ENCODE data around the gene CLDN9. TPM values are rescaled to one million over a fixed set of nuclear protein-coding genes. Genes with fewer than 3 reads are reported as not detected.

CLDN9 gene
- total RNA-seq, 1 donor from 2014 or later = not detected

DNA sequence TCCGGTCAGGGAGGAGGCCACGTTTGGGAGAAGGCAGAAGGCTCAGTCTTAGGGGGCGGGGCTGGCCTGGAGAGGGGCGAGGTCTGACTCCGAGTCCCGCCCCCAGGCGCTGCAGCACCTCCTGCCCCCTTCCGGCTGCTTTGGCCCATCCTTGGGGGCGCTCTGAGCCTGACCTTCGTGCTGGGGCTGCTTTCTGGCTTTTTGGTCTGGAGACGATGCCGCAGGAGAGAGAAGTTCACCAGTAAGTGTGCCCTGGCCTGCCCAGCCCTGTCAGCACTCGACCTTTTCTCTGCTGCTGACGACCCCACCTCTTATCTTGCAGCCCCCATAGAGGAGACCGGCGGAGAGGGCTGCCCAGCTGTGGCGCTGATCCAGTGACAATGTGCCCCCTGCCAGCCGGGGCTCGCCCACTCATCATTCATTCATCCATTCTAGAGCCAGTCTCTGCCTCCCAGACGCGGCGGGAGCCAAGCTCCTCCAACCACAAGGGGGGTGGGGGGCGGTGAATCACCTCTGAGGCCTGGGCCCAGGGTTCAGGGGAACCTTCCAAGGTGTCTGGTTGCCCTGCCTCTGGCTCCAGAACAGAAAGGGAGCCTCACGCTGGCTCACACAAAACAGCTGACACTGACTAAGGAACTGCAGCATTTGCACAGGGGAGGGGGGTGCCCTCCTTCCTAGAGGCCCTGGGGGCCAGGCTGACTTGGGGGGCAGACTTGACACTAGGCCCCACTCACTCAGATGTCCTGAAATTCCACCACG is 8.9 kb downstream of the CLDN9 start:
- Mint-ChIP-seq H3K27me3 (ENCODE audit: low read depth) (peaks cover 44% of the 10 kb centered on the region), H3K9me3 (no peaks in the 10 kb centered on the region), H3K27ac (ENCODE audit: unreplicated experiment) (peak overlapping the region; percentile 72), H3K36me3 (ENCODE audit: low read depth) (peaks cover 2% of the 10 kb centered on the region), H3K4me3 (peak overlapping the region; percentile 96), H3K4me1 (peaks cover 41% of the 10 kb centered on the region)
- peak; percentile 79 for DNase-seq (ENCODE audit: low read depth, low spot score)
- TF ChIP-seq, protein P1, sequence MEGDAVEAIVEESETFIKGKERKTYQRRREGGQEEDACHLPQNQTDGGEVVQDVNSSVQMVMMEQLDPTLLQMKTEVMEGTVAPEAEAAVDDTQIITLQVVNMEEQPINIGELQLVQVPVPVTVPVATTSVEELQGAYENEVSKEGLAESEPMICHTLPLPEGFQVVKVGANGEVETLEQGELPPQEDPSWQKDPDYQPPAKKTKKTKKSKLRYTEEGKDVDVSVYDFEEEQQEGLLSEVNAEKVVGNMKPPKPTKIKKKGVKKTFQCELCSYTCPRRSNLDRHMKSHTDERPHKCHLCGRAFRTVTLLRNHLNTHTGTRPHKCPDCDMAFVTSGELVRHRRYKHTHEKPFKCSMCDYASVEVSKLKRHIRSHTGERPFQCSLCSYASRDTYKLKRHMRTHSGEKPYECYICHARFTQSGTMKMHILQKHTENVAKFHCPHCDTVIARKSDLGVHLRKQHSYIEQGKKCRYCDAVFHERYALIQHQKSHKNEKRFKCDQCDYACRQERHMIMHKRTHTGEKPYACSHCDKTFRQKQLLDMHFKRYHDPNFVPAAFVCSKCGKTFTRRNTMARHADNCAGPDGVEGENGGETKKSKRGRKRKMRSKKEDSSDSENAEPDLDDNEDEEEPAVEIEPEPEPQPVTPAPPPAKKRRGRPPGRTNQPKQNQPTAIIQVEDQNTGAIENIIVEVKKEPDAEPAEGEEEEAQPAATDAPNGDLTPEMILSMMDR (conservative IDR thresholded peaks at IDR 0.05) = peak; percentile 44

DNA sequence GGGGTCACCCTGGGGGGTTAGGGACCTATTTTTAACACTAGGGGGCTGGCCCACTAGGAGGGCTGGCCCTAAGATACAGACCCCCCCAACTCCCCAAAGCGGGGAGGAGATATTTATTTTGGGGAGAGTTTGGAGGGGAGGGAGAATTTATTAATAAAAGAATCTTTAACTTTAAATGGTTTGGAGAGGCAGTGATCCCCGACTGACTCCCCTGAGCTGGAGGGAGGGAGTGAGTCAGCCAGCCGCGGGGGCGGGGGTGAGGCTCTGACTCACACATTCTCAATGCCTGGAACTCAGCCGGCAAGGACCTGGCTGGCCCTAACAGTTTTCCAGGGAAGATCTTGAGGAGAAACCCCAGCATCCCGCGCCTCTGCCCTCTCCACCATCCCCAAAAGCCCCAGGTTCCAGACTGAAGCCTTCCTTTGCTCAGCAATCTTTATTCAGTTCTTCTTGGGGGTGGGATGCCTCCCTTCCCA is 9.5 kb downstream of the CLDN9 start:
- H3K9me3 Mint-ChIP-seq = no peaks in the 10 kb centered on the region
- TF ChIP-seq, protein P1 (conservative IDR thresholded peaks at IDR 0.05) = no peak
- no peak for DNase-seq (ENCODE audit: low read depth, low spot score)
- peaks cover 2% of the 10 kb centered on the region for H3K36me3 Mint-ChIP-seq (ENCODE audit: low read depth)
- H3K4me3 Mint-ChIP-seq = peak overlapping the region; percentile 96
- H3K27ac Mint-ChIP-seq (ENCODE audit: unreplicated experiment) = peak overlapping the region; percentile 27
- peaks cover 38% of the 10 kb centered on the region for H3K27me3 Mint-ChIP-seq (ENCODE audit: low read depth)
- peaks cover 41% of the 10 kb centered on the region for H3K4me1 Mint-ChIP-seq

DNA sequence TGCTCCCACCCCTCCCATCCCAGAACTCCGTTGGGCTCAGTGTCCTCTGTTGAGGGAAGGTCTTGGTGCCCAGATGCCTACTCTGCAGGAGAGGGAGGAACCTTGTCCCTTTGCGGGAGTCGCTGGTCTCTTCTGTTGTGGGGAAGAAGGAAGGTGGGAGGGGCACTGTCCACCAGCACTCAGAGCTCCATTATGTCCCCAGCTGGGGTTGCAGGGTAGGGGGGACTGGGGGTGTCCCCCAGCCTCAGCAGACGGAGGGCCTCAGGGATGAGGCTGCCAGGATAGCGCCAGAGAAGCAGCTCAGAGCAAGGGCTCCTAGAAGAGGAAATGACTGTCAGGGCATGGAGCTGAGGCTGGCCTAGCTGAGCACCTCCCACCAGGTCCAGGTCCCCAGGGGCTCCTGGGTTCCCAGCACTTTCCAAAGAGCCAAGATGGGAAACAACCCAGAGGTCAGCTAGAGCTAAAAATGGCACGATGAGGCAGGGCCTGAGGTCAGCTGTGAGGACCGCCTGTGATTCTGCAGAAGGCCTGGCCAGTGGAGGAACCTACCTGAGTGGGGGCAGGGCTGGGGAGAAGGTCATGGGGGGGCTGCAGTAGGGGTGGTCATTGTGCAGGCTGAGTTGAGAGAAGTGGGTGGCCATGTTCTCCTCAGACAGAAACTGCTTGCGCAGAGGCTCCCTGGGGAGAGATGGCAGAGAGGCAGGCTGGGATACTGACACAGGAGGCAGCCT is 10.1 kb downstream of the CLDN9 start:
- H3K4me3 Mint-ChIP-seq = peak overlapping the region; percentile 96
- H3K36me3 Mint-ChIP-seq (ENCODE audit: low read depth) = peaks cover 2% of the 10 kb centered on the region
- DNase-seq (ENCODE audit: low read depth, low spot score) = no peak
- peak overlapping the region; percentile 50 for H3K27ac Mint-ChIP-seq (ENCODE audit: unreplicated experiment)
- peaks cover 41% of the 10 kb centered on the region for H3K4me1 Mint-ChIP-seq
- peaks cover 35% of the 10 kb centered on the region for H3K27me3 Mint-ChIP-seq (ENCODE audit: low read depth)
- H3K9me3 Mint-ChIP-seq = no peaks in the 10 kb centered on the region
- TF ChIP-seq, protein P1 (conservative IDR thresholded peaks at IDR 0.05) = no peak

DNA sequence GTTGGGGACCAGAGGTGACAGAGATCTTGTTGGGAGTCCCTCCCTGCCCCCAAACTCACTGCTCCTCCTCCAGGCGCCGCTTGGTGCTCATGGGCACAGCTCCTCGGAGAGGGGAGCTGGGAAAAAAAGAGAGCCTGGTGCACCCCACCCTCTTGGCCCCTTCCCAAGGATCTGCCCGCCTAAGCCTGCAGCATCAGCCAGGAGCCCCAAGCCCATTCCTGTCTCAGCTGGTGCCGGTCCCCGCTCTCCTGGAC is 10.6 kb downstream of the CLDN9 start:
- Mint-ChIP-seq H3K4me3 (peak overlapping the region; percentile 96), H3K27ac (ENCODE audit: unreplicated experiment) (peak overlapping the region; percentile 86), H3K27me3 (ENCODE audit: low read depth) (peaks cover 30% of the 10 kb centered on the region), H3K36me3 (ENCODE audit: low read depth) (peaks cover 2% of the 10 kb centered on the region), H3K9me3 (no peaks in the 10 kb centered on the region), H3K4me1 (peaks cover 41% of the 10 kb centered on the region)
- DNase-seq (ENCODE audit: low read depth, low spot score) = no peak
- TF ChIP-seq, protein P1 (conservative IDR thresholded peaks at IDR 0.05) = no peak

DNA sequence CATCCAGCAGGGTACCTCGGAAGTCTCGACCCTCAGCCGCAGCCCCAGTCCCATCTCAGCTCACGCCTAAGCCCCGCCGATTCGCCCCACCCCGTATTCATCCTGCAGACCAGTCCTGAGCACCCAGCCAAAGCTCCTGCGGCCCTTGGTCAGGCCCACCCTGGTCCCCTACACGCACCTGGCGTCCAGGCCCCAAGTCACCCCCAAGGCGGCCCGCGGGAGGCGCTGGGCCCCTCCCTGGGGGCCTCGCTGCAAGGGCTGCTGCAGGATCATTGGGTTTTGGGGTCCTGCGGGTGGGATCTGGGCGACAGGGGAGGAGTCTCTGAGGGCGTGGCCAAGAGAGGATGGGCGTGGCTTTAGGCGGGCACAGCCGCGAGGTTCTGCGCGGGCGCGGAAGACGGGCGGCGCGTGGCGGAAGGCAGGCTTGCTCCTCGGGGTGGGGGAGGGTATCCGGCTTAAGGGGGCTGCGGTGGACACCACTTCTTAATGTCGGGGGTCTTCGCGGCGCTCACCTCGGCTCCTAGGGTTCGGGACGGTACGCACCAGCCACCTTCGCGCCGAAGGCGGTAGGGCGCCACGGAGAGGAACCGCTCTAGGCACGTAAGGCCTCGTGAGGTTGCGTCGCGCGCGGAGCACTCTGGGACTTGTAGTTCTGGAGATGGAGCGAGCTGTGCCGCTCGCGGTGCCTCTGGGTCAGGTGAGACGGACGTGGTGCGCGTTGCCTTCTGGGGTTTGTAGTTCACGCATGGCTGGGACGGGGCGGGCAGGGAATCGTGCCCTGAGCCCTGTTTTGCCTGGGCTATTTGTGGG is 11.2 kb downstream of the CLDN9 start, which contains the start of the genes HCFC1R1 and THOC6:
TSS of gene HCFC1R1 (minus strand) at position 274 of the 810 bp plus-strand sequence. CDS start at position 273, 1 bp downstream.
TSS of gene THOC6 (plus strand) at position 367 of the 810 bp plus-strand sequence. CDS start at position 659, 292 bp downstream.
- Mint-ChIP-seq H3K9me3 (no peaks in the 10 kb centered on the region), H3K4me1 (peaks cover 41% of the 10 kb centered on the region), H3K27me3 (ENCODE audit: low read depth) (peaks cover 25% of the 10 kb centered on the region), H3K36me3 (ENCODE audit: low read depth) (peaks cover 2% of the 10 kb centered on the region), H3K27ac (ENCODE audit: unreplicated experiment) (peak within 1 kb of the TSS; percentile 99), H3K4me3 (peak within 1 kb of the TSS; percentile 96)
- TF ChIP-seq, protein P1 (conservative IDR thresholded peaks at IDR 0.05) = no peak
- DNase-seq (ENCODE audit: low read depth, low spot score) = peak; percentile 88
